Neuronal stem cell (in vitro differentiated cells): Measurements from ENCODE around the gene NPC1L1.

ENCODE experiments used
- DNase-seq: peaks from one replicate; pipeline ENCODE4 v3.0.0-alpha.2; 2013; ENCODE audit warnings: low spot score
- H2AFZ ChIP-seq: one replicate; pipeline ENCODE4 v1.6.1; 2013; ENCODE audit warnings: mild to moderate bottlenecking, low read length, inconsistent platforms
- H2AK5ac ChIP-seq: 2 replicates; pipeline ENCODE4 v1.6.1; 2013; ENCODE audit warnings: low read depth, mild to moderate bottlenecking, inconsistent platforms, low read length, moderate library complexity, mixed read lengths
- H2BK120ac ChIP-seq: 2 replicates; pipeline ENCODE4 v1.6.1; 2013; ENCODE audit warnings: low read depth, mild to moderate bottlenecking, inconsistent platforms, low read length, moderate library complexity, mixed read lengths
- H2BK12ac ChIP-seq: one replicate; pipeline ENCODE4 v1.6.1; 2013; ENCODE audit warnings: low read length, inconsistent platforms
- H2BK15ac ChIP-seq: 2 replicates; pipeline ENCODE4 v1.6.1; 2013; ENCODE audit warnings: mild to moderate bottlenecking, low read length, inconsistent platforms, mixed read lengths
- H2BK5ac ChIP-seq: one replicate; pipeline ENCODE4 v1.6.1; 2013; ENCODE audit warnings: inconsistent platforms, mild to moderate bottlenecking, low read length, moderate library complexity
- H3K14ac ChIP-seq: one replicate; pipeline ENCODE4 v1.6.1; 2013; ENCODE audit warnings: low read length, inconsistent platforms
- H3K18ac ChIP-seq: 2 replicates; pipeline ENCODE4 v1.6.1; 2013; ENCODE audit warnings: low read length, inconsistent platforms
- H3K23ac ChIP-seq: 2 replicates; pipeline ENCODE4 v1.6.1; 2013; ENCODE audit warnings: low read depth, mild to moderate bottlenecking, mixed read lengths, low read length, inconsistent platforms; ENCODE audit not compliant: poor library complexity
- H3K27ac ChIP-seq: replicated peaks from 3 replicates; pipeline ENCODE4 v1.5.1; 2013; ENCODE audit warnings: low read length, inconsistent platforms
- H3K27me3 ChIP-seq, 3 experiments: 2 replicates each; pipeline ENCODE4 v1.6.1; 2013; ENCODE audit warnings: low read length in 3 of 3, mild to moderate bottlenecking in 2 of 3, inconsistent platforms in 1 of 3, low read depth in 1 of 3, mixed read lengths in 1 of 3, moderate library complexity in 1 of 3; ENCODE audit not compliant: control insufficient read depth in 3 of 3, insufficient read depth in 3 of 3
- H3K36me3 ChIP-seq, 2 donors: replicated peaks in 1 of 2; 2 replicates each; pipeline ENCODE4 v1.6.1; 2013; ENCODE audit warnings: low read length in 2 of 2; ENCODE audit not compliant: control insufficient read depth in 2 of 2, insufficient read depth in 2 of 2
- H3K4ac ChIP-seq: 2 replicates; pipeline ENCODE4 v1.6.1; 2013; ENCODE audit warnings: inconsistent platforms, mild to moderate bottlenecking, low read length, moderate library complexity
- H3K4me1 ChIP-seq, 2 donors: 1 replicate in 1 of 2; 2 replicates in 1 of 2; pipeline ENCODE4 v1.6.1; 2013; ENCODE audit warnings: low read length in 2 of 2, low read depth in 1 of 2; ENCODE audit not compliant: control insufficient read depth in 2 of 2, insufficient read depth in 1 of 2
- H3K4me2 ChIP-seq: one replicate; pipeline ENCODE4 v1.6.1; 2013; ENCODE audit warnings: mild to moderate bottlenecking, low read length, inconsistent platforms; ENCODE audit not compliant: insufficient read depth, poor library complexity, severe bottlenecking
- H3K4me3 ChIP-seq, 2 donors: 2 replicates each; pipeline ENCODE4 v1.5.1; 2013; ENCODE audit warnings: low read length in 2 of 2, mild to moderate bottlenecking in 2 of 2, inconsistent platforms in 1 of 2, moderate library complexity in 1 of 2
- H3K79me1 ChIP-seq: one replicate; pipeline ENCODE4 v1.6.1; 2013; ENCODE audit warnings: low read depth, mild to moderate bottlenecking, inconsistent platforms, low read length, moderate library complexity
- H3K9ac ChIP-seq: one replicate; pipeline ENCODE4 v1.6.1; 2013; ENCODE audit warnings: mild to moderate bottlenecking, low read depth, low read length, inconsistent platforms; ENCODE audit not compliant: poor library complexity
- H3K9me3 ChIP-seq, 2 donors: replicated peaks in 1 of 2; 2 replicates each; pipeline versions ENCODE3 to v1.6.1; 2013; ENCODE audit warnings: low read length in 2 of 2, mild to moderate bottlenecking in 2 of 2, inconsistent platforms in 1 of 2, low read depth in 1 of 2, mixed read lengths in 1 of 2, moderate library complexity in 1 of 2; ENCODE audit not compliant: control insufficient read depth in 2 of 2, insufficient read depth in 1 of 2
- H4K8ac ChIP-seq: one replicate; pipeline ENCODE4 v1.6.1; 2013; ENCODE audit warnings: low read depth, mild to moderate bottlenecking, inconsistent platforms, low read length, moderate library complexity
- H4K91ac ChIP-seq: one replicate; pipeline ENCODE4 v1.6.1; 2013; ENCODE audit warnings: low read length, low read depth, mild to moderate bottlenecking, inconsistent platforms; ENCODE audit not compliant: poor library complexity
- WGBS, 2 donors: extraction: QIAGEN DNeasy Blood & Tissue Kit; methylation state at CpG; one replicate each; pipeline ENCODE4 v1.1.7; 2013; ENCODE audit warnings: missing lambda C conversion rate in 2 of 2, mixed read lengths in 1 of 2; ENCODE audit not compliant: insufficient read length in 2 of 2, insufficient replicate concordance in 1 of 2; ENCODE audit errors: extremely low coverage in 2 of 2; 5-methylcytosine and 5-hydroxymethylcytosine counted together

The NPC1L1 gene

GRCh38 chr7:44576228-44576627 is 35.1 kb upstream of the NPC1L1 start:
- no peak overlapping the region for H4K91ac ChIP-seq
- peaks cover 39 to 76% of the 10 kb centered on the region in 2 donors for H3K36me3 ChIP-seq
- no peak overlapping the region for H3K18ac ChIP-seq
- no peak overlapping the region for H2AFZ ChIP-seq
- WGBS, 2 donors: no CpG with 5 or more reads among the region's 2 CpGs
- no peak overlapping the region for H3K4ac ChIP-seq
- H2BK15ac ChIP-seq: no peak overlapping the region
- peaks cover 14% of the 10 kb centered on the region for H3K79me1 ChIP-seq
- H3K4me2 ChIP-seq: no peak overlapping the region
- no peak overlapping the region for H3K14ac ChIP-seq
- H3K27me3 ChIP-seq: no peaks in the 10 kb centered on the region
- no peak overlapping the region for H2AK5ac ChIP-seq
- no peak overlapping the region for H3K4me3 ChIP-seq
- H2BK120ac ChIP-seq: no peak overlapping the region
- no peak overlapping the region for H3K27ac ChIP-seq
- H2BK5ac ChIP-seq: no peak overlapping the region
- H3K23ac ChIP-seq: no peak overlapping the region
- H3K9ac ChIP-seq: no peak overlapping the region
- H4K8ac ChIP-seq: no peak overlapping the region
- no peak for DNase-seq
- no peak overlapping the region for H2BK12ac ChIP-seq
- no peaks in the 10 kb centered on the region for H3K9me3 ChIP-seq
- peaks cover 9 to 11% of the 10 kb centered on the region in 2 donors for H3K4me1 ChIP-seq

GRCh38 chr7:44575054-44575453 is 33.9 kb upstream of the NPC1L1 start:
- DNase-seq: no peak
- peaks cover 12% of the 10 kb centered on the region for H3K79me1 ChIP-seq
- no peak overlapping the region for H3K14ac ChIP-seq
- H2BK5ac ChIP-seq: no peak overlapping the region
- H3K18ac ChIP-seq: no peak overlapping the region
- peaks cover 6 to 9% of the 10 kb centered on the region in 2 donors for H3K4me1 ChIP-seq
- H3K9me3 ChIP-seq: no peaks in the 10 kb centered on the region
- no peak overlapping the region for H2AK5ac ChIP-seq
- no peak overlapping the region for H2BK12ac ChIP-seq
- no peak overlapping the region for H2AFZ ChIP-seq
- H3K36me3 ChIP-seq: peaks cover 44 to 75% of the 10 kb centered on the region in 2 donors
- no peak overlapping the region for H2BK15ac ChIP-seq
- H3K27me3 ChIP-seq: no peaks in the 10 kb centered on the region
- no peak overlapping the region for H3K4ac ChIP-seq
- no peak overlapping the region for H4K91ac ChIP-seq
- no peak overlapping the region for H4K8ac ChIP-seq
- H3K4me2 ChIP-seq: no peak overlapping the region
- H3K4me3 ChIP-seq: peak overlapping the region in 1 of 2 donors; percentile 58
- H3K23ac ChIP-seq: no peak overlapping the region
- H3K27ac ChIP-seq: no peak overlapping the region
- H3K9ac ChIP-seq: no peak overlapping the region
- no peak overlapping the region for H2BK120ac ChIP-seq

GRCh38 chr7:44574287-44574872 is 33.2 kb upstream of the NPC1L1 start:
- Histone ChIP-seq H3K9ac (peak overlapping the region; percentile 93), H3K27ac (peak overlapping the region; percentile 57), H2BK5ac (no peak overlapping the region), H3K27me3 (no peaks in the 10 kb centered on the region), H4K91ac (no peak overlapping the region), H3K14ac (no peak overlapping the region), H3K4me1 (peaks cover 6 to 9% of the 10 kb centered on the region in 2 donors), H3K18ac (peak overlapping the region; percentile 78), H2BK120ac (peak overlapping the region; percentile 35), H2BK12ac (no peak overlapping the region), H3K9me3 (no peaks in the 10 kb centered on the region), H4K8ac (peak overlapping the region; percentile 78), H3K79me1 (peaks cover 14% of the 10 kb centered on the region), H3K4me2 (peak overlapping the region; percentile 56), H3K36me3 (peaks cover 48 to 75% of the 10 kb centered on the region in 2 donors), H2BK15ac (no peak overlapping the region), H2AFZ (peak overlapping the region; percentile 83), H3K4me3 (peak overlapping the region; percentile 58 to 90), H3K4ac (no peak overlapping the region), H3K23ac (peak overlapping the region; percentile 98), H2AK5ac (no peak overlapping the region)
- DNase-seq: peak; percentile 11
- no CpG with 5 or more reads among the region's 18 CpGs for WGBS, 2 donors

- Histone ChIP-seq H3K9me3 (no peaks in the 10 kb centered on the region), H2BK120ac (peak within 1 kb of the TSS; percentile 35), H3K23ac (peak within 1 kb of the TSS; percentile 98), H2BK5ac (peak within 1 kb of the TSS; percentile 70), H3K27me3 (no peaks in the 10 kb centered on the region), H3K18ac (peak within 1 kb of the TSS; percentile 94), H2AK5ac (peak within 1 kb of the TSS; percentile 96), H4K91ac (no peak within 1 kb of the TSS), H3K27ac (peak within 1 kb of the TSS; percentile 57), H2AFZ (peak within 1 kb of the TSS; percentile 83), H3K14ac (no peak within 1 kb of the TSS), H2BK15ac (no peak within 1 kb of the TSS), H3K4me2 (peak within 1 kb of the TSS; percentile 90), H3K9ac (peak within 1 kb of the TSS; percentile 96), H3K36me3 (peaks cover 50 to 75% of the 10 kb centered on the region in 2 donors), H3K4me1 (peaks cover 6 to 9% of the 10 kb centered on the region in 2 donors), H3K4me3 (peak within 1 kb of the TSS; percentile 58 to 90), H3K4ac (no peak within 1 kb of the TSS), H2BK12ac (no peak within 1 kb of the TSS), H4K8ac (peak within 1 kb of the TSS; percentile 78), H3K79me1 (peaks cover 14% of the 10 kb centered on the region)
- no CpG with 5 or more reads among the region's 74 CpGs for WGBS, 2 donors
- DNase-seq: peak; percentile 73
These were observed 32.5 kb upstream of the NPC1L1 start, which contains the start of gene DDX56 for GRCh38 chr7:44573464-44574286. DDX56 (minus strand) TSS chr7:44573908; CDS start chr7:44573895, 13 bp downstream.
